GM12892 (cell line): ENCODE data around the gene SLC35F4. TPM values are rescaled to one million over a fixed set of nuclear protein-coding genes. Genes with fewer than 3 reads are reported as not detected.
A peak's percentile ranks its signal among the peaks of the same experiment; 100 is the strongest.

Experiments used
- DNase-seq: peaks from one replicate; pipeline ENCODE4 v3.0.0; 2011; ENCODE audit not compliant: insufficient read length
- FAIRE-seq: peaks from 2 replicates; lab custom pipeline; 2011; peaks lifted over from hg19 to GRCh38; lab: Jason Lieb, UNC
- POLR2A ChIP-seq: IDR thresholded peaks from 2 replicates; pipeline ENCODE4 v1.6.1; 2011; ENCODE audit warnings: low read depth, low read length, control low read depth
- POLR2AphosphoS5 ChIP-seq: IDR thresholded peaks from 2 replicates; pipeline ENCODE4 v1.6.1; 2011; ENCODE audit warnings: low read depth, low read length, control low read depth
- TAF1 ChIP-seq: IDR thresholded peaks from 2 replicates; pipeline ENCODE4 v1.6.1; 2011; ENCODE audit warnings: low read depth, mild to moderate bottlenecking, control low read depth, low read length, borderline replicate concordance
- polyA plus RNA-seq: library from polyadenylated mRNA; unstranded; fragments of >200 nt; gene quantifications from one replicate; pipeline ENCODE4 v1.2.1, GENCODE V29; 2012; ENCODE audit warnings: missing spikeins, inconsistent platforms; ENCODE audit not compliant: missing spikeins

The SLC35F4 gene
- polyA plus RNA-seq, result not detected

GRCh38 chr14:57865403-57866198 lies at the start of gene SLC35F4:
TSS of gene SLC35F4 (minus strand) at chr14:57866092.
- FAIRE-seq, result no peak
- no peak for TF ChIP-seq POLR2AphosphoS5
- TF ChIP-seq TAF1, result no peak
- TF ChIP-seq POLR2A, result no peak
- DNase-seq, result peak; percentile 5

GRCh38 chr14:57909626-57910025 lies 43.7 kb upstream of the SLC35F4 start:
- no peak for FAIRE-seq
- TF ChIP-seq TAF1 (no peak), POLR2AphosphoS5 (no peak), POLR2A (no peak)
- DNase-seq, result no peak

GRCh38 chr14:57903954-57904353 lies 38.1 kb upstream of the SLC35F4 start:
- no peak for TF ChIP-seq POLR2A
- no peak for TF ChIP-seq TAF1
- no peak for TF ChIP-seq POLR2AphosphoS5
- DNase-seq (no peak), FAIRE-seq (no peak)

- TF ChIP-seq POLR2A (no peak), POLR2AphosphoS5 (no peak), TAF1 (no peak)
- FAIRE-seq (no peak), DNase-seq (no peak)
These were observed 33.1 kb upstream of the SLC35F4 start for GRCh38 chr14:57898837-57899572.

- no peak for FAIRE-seq
- TF ChIP-seq POLR2AphosphoS5, result no peak
- no peak for TF ChIP-seq TAF1
- TF ChIP-seq POLR2A, result no peak
These were observed 31.4 kb upstream of the SLC35F4 start for GRCh38 chr14:57897144-57897748.

GRCh38 chr14:57889245-57889644 lies 23.4 kb upstream of the SLC35F4 start:
- no peak for DNase-seq
- TF ChIP-seq POLR2A (no peak), POLR2AphosphoS5 (no peak), TAF1 (no peak)
- FAIRE-seq, result no peak

More at GRCh38 chr14:57897144-57897748, 31.4 kb upstream of the SLC35F4 start:
- no peak for DNase-seq

- TF ChIP-seq TAF1 (no peak), POLR2AphosphoS5 (no peak), POLR2A (no peak)
- DNase-seq (no peak), FAIRE-seq (no peak)
These were observed 18.3 kb upstream of the SLC35F4 start for GRCh38 chr14:57884175-57884574.

GRCh38 chr14:57883061-57883460 lies 17.2 kb upstream of the SLC35F4 start:
- TF ChIP-seq TAF1, result no peak
- DNase-seq (no peak), FAIRE-seq (no peak)

- DNase-seq, result no peak
- TF ChIP-seq POLR2A (no peak), POLR2AphosphoS5 (no peak), TAF1 (no peak)
- no peak for FAIRE-seq
These were observed 13.6 kb upstream of the SLC35F4 start for GRCh38 chr14:57879516-57879915.

GRCh38 chr14:57875985-57876384 lies 10.1 kb upstream of the SLC35F4 start:
- FAIRE-seq, result no peak
- no peak for TF ChIP-seq TAF1
- no peak for TF ChIP-seq POLR2A
- no peak for TF ChIP-seq POLR2AphosphoS5
- DNase-seq, result no peak

- FAIRE-seq (no peak), DNase-seq (no peak)
- TF ChIP-seq TAF1 (no peak), POLR2A (no peak), POLR2AphosphoS5 (no peak)
These were observed 9.4 kb upstream of the SLC35F4 start for GRCh38 chr14:57875296-57875695.
